ENCODE results near the gene SMARCA1.

DNA sequence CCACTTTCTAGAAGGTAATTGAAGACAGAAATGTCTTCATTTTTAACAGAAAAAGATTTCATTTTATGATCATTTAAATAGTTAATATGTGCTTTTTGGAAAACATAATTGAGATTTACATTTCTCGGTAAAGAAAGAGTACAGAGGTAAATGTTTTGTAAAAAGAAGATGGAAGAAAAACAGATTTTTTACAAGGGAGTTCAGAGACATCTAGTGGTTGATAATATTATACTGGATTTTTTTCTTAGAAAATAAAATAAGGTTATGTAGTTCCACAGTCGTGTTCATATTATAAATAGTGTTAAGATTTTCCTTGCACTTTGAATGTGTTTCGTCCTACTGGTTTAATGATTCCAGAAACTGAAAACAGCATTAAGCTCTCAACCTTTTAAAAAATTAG is 60.6 kb downstream of the SMARCA1 start:
- TF ChIP-seq, protein P1, sequence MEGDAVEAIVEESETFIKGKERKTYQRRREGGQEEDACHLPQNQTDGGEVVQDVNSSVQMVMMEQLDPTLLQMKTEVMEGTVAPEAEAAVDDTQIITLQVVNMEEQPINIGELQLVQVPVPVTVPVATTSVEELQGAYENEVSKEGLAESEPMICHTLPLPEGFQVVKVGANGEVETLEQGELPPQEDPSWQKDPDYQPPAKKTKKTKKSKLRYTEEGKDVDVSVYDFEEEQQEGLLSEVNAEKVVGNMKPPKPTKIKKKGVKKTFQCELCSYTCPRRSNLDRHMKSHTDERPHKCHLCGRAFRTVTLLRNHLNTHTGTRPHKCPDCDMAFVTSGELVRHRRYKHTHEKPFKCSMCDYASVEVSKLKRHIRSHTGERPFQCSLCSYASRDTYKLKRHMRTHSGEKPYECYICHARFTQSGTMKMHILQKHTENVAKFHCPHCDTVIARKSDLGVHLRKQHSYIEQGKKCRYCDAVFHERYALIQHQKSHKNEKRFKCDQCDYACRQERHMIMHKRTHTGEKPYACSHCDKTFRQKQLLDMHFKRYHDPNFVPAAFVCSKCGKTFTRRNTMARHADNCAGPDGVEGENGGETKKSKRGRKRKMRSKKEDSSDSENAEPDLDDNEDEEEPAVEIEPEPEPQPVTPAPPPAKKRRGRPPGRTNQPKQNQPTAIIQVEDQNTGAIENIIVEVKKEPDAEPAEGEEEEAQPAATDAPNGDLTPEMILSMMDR (IDR thresholded peaks at IDR 0.05 in 2 of 3, conservative IDR thresholded peaks at IDR 0.05 in 1 of 3; ENCODE audit: borderline replicate concordance in 1 of 3, insufficient read depth in 1 of 3, low read depth in 2 of 3, low read length in 2 of 3): 0 out of 6 replicates have a peak, but pooled peaks of 1 of the 3 experiments have one; percentile 9
- no peak for TF ChIP-seq POLR2A (IDR thresholded peaks at IDR 0.05; ENCODE audit: borderline replicate concordance, extremely low read depth, insufficient read depth, insufficient read length)
- TF ChIP-seq TCF7L2 (IDR thresholded peaks at IDR 0.05; ENCODE audit: borderline replicate concordance, extremely low read depth, insufficient read depth, insufficient read length): no peak
- TF ChIP-seq, protein P2, sequence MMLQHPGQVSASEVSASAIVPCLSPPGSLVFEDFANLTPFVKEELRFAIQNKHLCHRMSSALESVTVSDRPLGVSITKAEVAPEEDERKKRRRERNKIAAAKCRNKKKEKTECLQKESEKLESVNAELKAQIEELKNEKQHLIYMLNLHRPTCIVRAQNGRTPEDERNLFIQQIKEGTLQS (IDR thresholded peaks at IDR 0.05): no peak
- TF ChIP-seq EGR1 (IDR thresholded peaks at IDR 0.05; ENCODE audit: low read depth): no peak

All from HCT116 (cell line).